LNCAP (cell line): ENCODE results near the gene USP48.

Experiments
- TF ChIP-seq, protein P1 (sequence below): fragments of 450-650 bp; IDR thresholded peaks from 2 replicates; pipeline ENCODE4 v1.5.1; 2017; ENCODE audit warnings: mild to moderate bottlenecking

The USP48 gene

DNA sequence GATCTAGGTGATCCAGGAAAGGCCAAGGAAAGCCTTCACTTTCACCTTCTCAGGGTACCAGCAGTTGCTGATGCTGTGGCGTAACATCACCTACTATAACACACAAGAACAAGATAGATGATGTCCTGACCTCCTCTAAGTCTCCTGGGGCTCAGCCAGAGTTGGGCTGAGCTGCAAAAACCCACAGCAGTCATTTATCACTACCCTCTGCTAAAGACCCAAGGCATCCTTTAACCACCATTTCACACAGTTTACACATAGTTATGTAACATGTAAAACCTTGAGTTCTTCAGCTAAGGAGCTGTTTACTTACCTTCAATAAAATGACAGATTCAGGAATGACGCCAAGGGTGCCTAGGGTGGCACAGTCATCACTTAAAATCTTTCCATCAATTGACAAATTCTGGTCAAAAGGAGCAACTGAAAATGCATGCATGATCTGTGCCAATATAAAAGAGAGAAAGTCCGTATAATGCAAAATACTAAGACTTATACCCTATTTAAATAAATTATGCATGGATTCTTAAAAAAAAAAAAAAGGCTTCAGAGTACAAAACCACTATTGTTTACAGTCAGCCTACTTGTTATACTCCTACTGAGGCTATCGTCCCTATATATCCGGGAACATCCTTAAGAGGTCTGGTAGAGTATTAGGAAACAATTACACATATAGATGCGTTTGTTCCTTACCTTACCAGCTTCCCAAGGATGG is 93.1 kb downstream of the USP48 start:
- TF ChIP-seq, protein P1, sequence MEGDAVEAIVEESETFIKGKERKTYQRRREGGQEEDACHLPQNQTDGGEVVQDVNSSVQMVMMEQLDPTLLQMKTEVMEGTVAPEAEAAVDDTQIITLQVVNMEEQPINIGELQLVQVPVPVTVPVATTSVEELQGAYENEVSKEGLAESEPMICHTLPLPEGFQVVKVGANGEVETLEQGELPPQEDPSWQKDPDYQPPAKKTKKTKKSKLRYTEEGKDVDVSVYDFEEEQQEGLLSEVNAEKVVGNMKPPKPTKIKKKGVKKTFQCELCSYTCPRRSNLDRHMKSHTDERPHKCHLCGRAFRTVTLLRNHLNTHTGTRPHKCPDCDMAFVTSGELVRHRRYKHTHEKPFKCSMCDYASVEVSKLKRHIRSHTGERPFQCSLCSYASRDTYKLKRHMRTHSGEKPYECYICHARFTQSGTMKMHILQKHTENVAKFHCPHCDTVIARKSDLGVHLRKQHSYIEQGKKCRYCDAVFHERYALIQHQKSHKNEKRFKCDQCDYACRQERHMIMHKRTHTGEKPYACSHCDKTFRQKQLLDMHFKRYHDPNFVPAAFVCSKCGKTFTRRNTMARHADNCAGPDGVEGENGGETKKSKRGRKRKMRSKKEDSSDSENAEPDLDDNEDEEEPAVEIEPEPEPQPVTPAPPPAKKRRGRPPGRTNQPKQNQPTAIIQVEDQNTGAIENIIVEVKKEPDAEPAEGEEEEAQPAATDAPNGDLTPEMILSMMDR, result no peak

DNA sequence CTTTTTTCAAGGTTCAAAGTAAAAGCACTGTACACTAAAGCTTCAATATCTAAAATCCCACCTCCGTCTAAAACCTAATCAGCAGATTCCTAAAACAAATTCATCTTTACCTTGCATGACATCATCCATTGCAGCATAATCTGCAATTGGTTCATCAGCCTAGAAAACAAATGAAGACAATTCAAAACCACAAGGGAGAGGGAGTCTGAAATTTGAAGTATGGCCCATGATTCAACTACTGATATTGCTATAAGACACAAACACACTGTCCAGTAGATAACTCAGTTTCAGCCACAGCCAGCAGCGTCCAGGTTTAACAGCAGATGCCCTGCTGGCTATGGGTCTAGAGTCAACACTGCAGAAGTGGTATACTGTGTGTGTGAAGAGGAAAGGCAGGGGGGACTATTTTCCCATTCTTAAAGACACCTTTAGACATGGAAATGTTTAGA is 95.8 kb downstream of the USP48 start:
- TF ChIP-seq, protein P1, result no peak

GRCh38 chr1:21685946-21686678 is 96.8 kb downstream of the USP48 start:
- TF ChIP-seq, protein P1, result no peak

DNA sequence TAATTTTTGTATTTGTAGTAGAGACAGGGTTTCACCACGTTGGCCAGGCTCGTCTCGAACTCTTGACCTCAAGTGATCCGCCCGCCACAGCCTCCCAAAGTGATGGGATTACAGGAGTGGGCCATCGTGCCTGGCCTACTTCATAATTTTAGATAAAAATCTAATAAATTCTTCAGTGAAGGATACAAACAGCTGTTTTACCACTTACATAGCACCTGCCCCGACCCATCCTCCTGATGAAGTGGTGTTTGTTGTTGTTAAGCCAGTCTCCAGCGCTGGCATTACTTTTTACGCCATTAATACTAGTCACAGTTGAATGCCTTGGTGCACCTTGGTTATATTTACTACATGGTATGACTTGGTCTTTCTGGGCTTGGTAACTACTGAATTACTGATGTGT is 101.5 kb downstream of the USP48 start:
- TF ChIP-seq, protein P1, result no peak

GRCh38 chr1:21680918-21681317 is 102.0 kb downstream of the USP48 start:
- TF ChIP-seq, protein P1, result no peak

DNA sequence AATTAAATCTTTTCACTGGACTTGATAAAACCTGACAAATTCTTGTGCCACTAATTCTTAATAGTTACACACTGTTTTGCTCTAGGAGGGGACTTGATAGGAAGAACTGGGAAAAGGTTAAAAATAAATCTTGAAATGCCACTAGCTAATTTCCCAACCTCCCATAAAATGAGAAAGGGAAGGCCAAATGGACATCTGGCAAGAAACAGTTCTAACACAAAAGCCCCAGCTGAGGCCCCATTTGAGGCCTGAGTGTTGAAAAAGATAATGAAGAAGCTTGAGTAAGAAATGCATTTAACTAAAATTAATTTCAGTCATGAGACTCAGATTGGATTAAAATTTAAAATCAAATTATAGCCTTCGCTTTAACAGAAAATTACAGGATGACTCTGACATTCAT is 102.6 kb downstream of the USP48 start:
- TF ChIP-seq, protein P1, result no peak

DNA sequence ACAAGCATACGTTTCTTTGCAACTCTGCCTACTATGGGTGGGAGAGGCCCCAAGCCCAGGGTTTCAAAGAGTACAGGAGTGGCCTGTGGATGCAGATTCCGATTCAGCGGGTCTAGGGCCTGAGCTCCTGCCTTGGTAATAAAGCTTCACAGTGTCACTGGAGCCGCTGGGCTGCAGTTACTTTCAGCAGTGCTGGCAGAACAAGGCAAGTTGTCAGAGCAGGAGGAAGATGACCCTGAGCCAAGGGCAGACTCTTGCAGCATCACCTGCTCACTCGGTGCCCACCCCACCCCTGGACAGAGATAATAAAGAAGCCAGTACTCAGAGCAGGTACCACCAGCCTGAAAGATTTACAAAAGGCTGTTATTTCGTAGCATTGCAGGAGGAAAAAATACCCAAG is 105.8 kb downstream of the USP48 start:
- TF ChIP-seq, protein P1, result no peak
